SK-N-SH treated with all-trans-retinoic acid at 6 μM for 48 hours (cell line): ENCODE measurements around the gene SLC6A3.

Experiments
- CSRNP3 ChIP-seq: fragments of 250-450 bp; sonication (Bioruptor Pico); IDR thresholded peaks from 2 replicates; pipeline ENCODE4 v1.5.1; 2021; ENCODE audit warnings: mild to moderate bottlenecking, moderate library complexity
- ESRRG ChIP-seq: fragments of 250-450 bp; sonication (Bioruptor Pico); IDR thresholded peaks from 2 replicates; pipeline ENCODE4 v1.6.1; 2021; ENCODE audit warnings: mild to moderate bottlenecking
- PATZ1 ChIP-seq: fragments of 250-450 bp; sonication (Bioruptor Pico); IDR thresholded peaks from 2 replicates; pipeline ENCODE4 v1.8.0; 2020; ENCODE audit warnings: mild to moderate bottlenecking, moderate library complexity, borderline replicate concordance
- RARB ChIP-seq: fragments of 250-450 bp; sonication (Bioruptor Pico); IDR thresholded peaks from 2 replicates; pipeline ENCODE4 v1.8.0; 2021; ENCODE audit warnings: mild to moderate bottlenecking, moderate library complexity
- SNAI2 ChIP-seq: fragments of 250-450 bp; sonication (Bioruptor Pico); IDR thresholded peaks from 2 replicates; pipeline ENCODE4 v1.5.0; 2020; ENCODE audit warnings: mild to moderate bottlenecking, moderate library complexity
- ZNF565 ChIP-seq: fragments of 450-650 bp; formaldehyde crosslinking; conservative IDR thresholded peaks from 2 replicates; pipeline ENCODE4 v1.5.0; 2020; ENCODE audit warnings: low read depth, mild to moderate bottlenecking, moderate library complexity
- ZNF8 ChIP-seq: fragments of 450-650 bp; formaldehyde crosslinking; IDR thresholded peaks from 2 replicates; pipeline ENCODE4 v1.5.0; 2020; ENCODE audit warnings: mild to moderate bottlenecking, moderate library complexity

- TF ChIP-seq RARB (CRISPR knock-in tag) (no peak), CSRNP3 (CRISPR knock-in tag) (no peak), ZNF565 (CRISPR knock-in tag) (no peak), ESRRG (no peak), ZNF8 (CRISPR knock-in tag) (no peak), PATZ1 (CRISPR knock-in tag) (no peak), SNAI2 (no peak)
Observed at GRCh38 chr5:1429496-1429895, 15.7 kb downstream of the SLC6A3 start.
